ENCODE measurements around the gene TP63. TPM values are rescaled to one million over a fixed set of nuclear protein-coding genes. Genes with fewer than 3 reads are reported as not detected.

The TP63 gene
- polyA plus RNA-seq, 1 donor from 2014 or later, result 0.12 TPM

GRCh38 chr3:189688262-189688661, 57.1 kb downstream of the TP63 start:
- Histone ChIP-seq H4K20me1 (ENCODE audit: insufficient read depth) (no peaks in the 10 kb centered on the region), H2AFZ (ENCODE audit: low read depth, low read length) (no peak overlapping the region)
- no peak for TF ChIP-seq EP300 (conservative IDR thresholded peaks at IDR 0.05; ENCODE audit: poor library complexity, severe bottlenecking)
- no peak for TF ChIP-seq MXI1 (conservative IDR thresholded peaks at IDR 0.05; ENCODE audit: poor library complexity, severe bottlenecking)
- no peak for TF ChIP-seq TAF1 (IDR thresholded peaks at IDR 0.05; ENCODE audit: low read depth)
- no peak for TF ChIP-seq POLR2AphosphoS5 (IDR thresholded peaks at IDR 0.05)
- no peak for TF ChIP-seq RAD21 (conservative IDR thresholded peaks at IDR 0.05)
- no peak for TF ChIP-seq EZH2 (IDR thresholded peaks at IDR 0.05; ENCODE audit: borderline replicate concordance, insufficient read depth, low read length, poor library complexity, severe bottlenecking)
- TF ChIP-seq CTCF (IDR thresholded peaks at IDR 0.05; ENCODE audit: poor library complexity, severe bottlenecking), result no peak
- TF ChIP-seq REST (IDR thresholded peaks at IDR 0.05; ENCODE audit: borderline replicate concordance), result no peak
- TF ChIP-seq SMC3 (conservative IDR thresholded peaks at IDR 0.05; ENCODE audit: poor library complexity), result no peak

GRCh38 chr3:189689625-189690024, 58.4 kb downstream of the TP63 start:
- no peaks in the 10 kb centered on the region for H3K9me3 ChIP-seq (ENCODE audit: low read length)
- H3K27ac ChIP-seq (ENCODE audit: low read length), result no peak overlapping the region
- no peaks in the 10 kb centered on the region for H3F3A ChIP-seq (ENCODE audit: insufficient read depth, low read length, poor library complexity, severe bottlenecking)
- no peaks in the 10 kb centered on the region for H3K9me2 ChIP-seq (ENCODE audit: insufficient read depth, low read length)
- no peaks in the 10 kb centered on the region for H3K36me3 ChIP-seq (ENCODE audit: insufficient read depth, low read length)
- no peaks in the 10 kb centered on the region for H3K79me2 ChIP-seq (replicated peaks; ENCODE audit: insufficient read depth, low read length)
- H3K4me2 ChIP-seq (ENCODE audit: low read length), result no peak overlapping the region
- no peak overlapping the region for H3K9ac ChIP-seq (ENCODE audit: low read length)
- no peaks in the 10 kb centered on the region for H3K27me3 ChIP-seq (ENCODE audit: insufficient read depth, low read depth, low read length)
- no peak overlapping the region for H2AFZ ChIP-seq (ENCODE audit: low read depth, low read length)
- H4K20me1 ChIP-seq (ENCODE audit: insufficient read depth), result no peaks in the 10 kb centered on the region
- TF ChIP-seq MXI1 (conservative IDR thresholded peaks at IDR 0.05; ENCODE audit: poor library complexity, severe bottlenecking) (no peak), POLR2AphosphoS5 (IDR thresholded peaks at IDR 0.05) (no peak), TAF1 (IDR thresholded peaks at IDR 0.05; ENCODE audit: low read depth) (no peak), CTCF (IDR thresholded peaks at IDR 0.05; ENCODE audit: poor library complexity, severe bottlenecking) (no peak), RAD21 (conservative IDR thresholded peaks at IDR 0.05) (no peak), EP300 (conservative IDR thresholded peaks at IDR 0.05; ENCODE audit: poor library complexity, severe bottlenecking) (no peak), SMC3 (conservative IDR thresholded peaks at IDR 0.05; ENCODE audit: poor library complexity) (no peak), REST (IDR thresholded peaks at IDR 0.05; ENCODE audit: borderline replicate concordance) (no peak), EZH2 (IDR thresholded peaks at IDR 0.05; ENCODE audit: borderline replicate concordance, insufficient read depth, low read length, poor library complexity, severe bottlenecking) (no peak)
- no peak overlapping the region for H3K4me3 ChIP-seq (ENCODE audit: low read length)

More at GRCh38 chr3:189688262-189688661, 57.1 kb downstream of the TP63 start:
- no peaks in the 10 kb centered on the region for H3K27me3 ChIP-seq (ENCODE audit: insufficient read depth, low read depth, low read length)
- no peaks in the 10 kb centered on the region for H3K9me2 ChIP-seq (ENCODE audit: insufficient read depth, low read length)
- H3K9ac ChIP-seq (ENCODE audit: low read length), result no peak overlapping the region
- no peaks in the 10 kb centered on the region for H3K79me2 ChIP-seq (replicated peaks; ENCODE audit: insufficient read depth, low read length)
- H3K9me3 ChIP-seq (ENCODE audit: low read length), result no peaks in the 10 kb centered on the region
- H3K36me3 ChIP-seq (ENCODE audit: insufficient read depth, low read length), result no peaks in the 10 kb centered on the region
- H3K4me2 ChIP-seq (ENCODE audit: low read length), result no peak overlapping the region
- no peak overlapping the region for H3K27ac ChIP-seq (ENCODE audit: low read length)
- no peaks in the 10 kb centered on the region for H3F3A ChIP-seq (ENCODE audit: insufficient read depth, low read length, poor library complexity, severe bottlenecking)
- no peak overlapping the region for H3K4me3 ChIP-seq (ENCODE audit: low read length)
